ENCODE data around the gene EWSR1.

GRCh38 chr22:29244785-29245625 is 23.1 kb upstream of the EWSR1 start:
- TF ChIP-seq TCF12 (IDR thresholded peaks at IDR 0.05; ENCODE audit: low read depth) (no peak), CREB1 (IDR thresholded peaks at IDR 0.05; ENCODE audit: low read depth) (no peak), RAD21 (IDR thresholded peaks at IDR 0.05; ENCODE audit: low read depth) (no peak)
